GM12878 (cell line): Measurements from ENCODE around the gene CELF2. TPM values are rescaled to one million over a fixed set of nuclear protein-coding genes. Genes with fewer than 3 reads are reported as not detected.

Source experiments
- ATAC-seq: fragments of 200-7000 bp; cut with Tn5 transposase; 3 replicates; pipeline ENCODE4 v1.9.1; 2020; ENCODE audit warnings: mild to moderate bottlenecking, moderate library complexity
- BruUV-seq: library from RNA; stranded (reverse); fragments of 400-500 nt; replicated peaks from 2 replicates; lab custom pipeline; 2021; lab: Mats Ljungman, UMichigan
- CTCF ChIA-PET: fragments of 300-600 bp; sonication (Branson Sonifier 250); formaldehyde crosslinking; extraction: SDS; loops from one replicate; lab custom pipeline; 2021; ENCODE audit warnings: inconsistent platforms; lab: Yijun Ruan, JAX
- POLR2A ChIA-PET: fragments of 350-600 bp; formaldehyde crosslinking; extraction: SDS; loops from one replicate; lab custom pipeline; 2021; ENCODE audit warnings: inconsistent platforms; lab: Charles Lee
- RAD21 ChIA-PET: fragments of 300-600 bp; sonication (Branson Sonifier 250); formaldehyde crosslinking; loops from one replicate; lab custom pipeline; 2023; ENCODE audit warnings: antibody characterized with exemption; ENCODE audit not compliant: unreplicated experiment; lab: Charles Lee
- SMC1A ChIA-PET: fragments of 300-600 bp; sonication (Branson Sonifier 250); formaldehyde crosslinking; loops from one replicate; lab custom pipeline; 2023; ENCODE audit not compliant: unreplicated experiment, uncharacterized antibody; lab: Charles Lee
- DNase-seq: peaks from one replicate; pipeline ENCODE4 v3.0.0-alpha.2; 2011; ENCODE audit warnings: low read depth, low spot score
- FAIRE-seq: peaks from 3 replicates; lab custom pipeline; 2011; peaks lifted over from hg19 to GRCh38; lab: Jason Lieb, UNC
- H2AFZ ChIP-seq: 2 replicates; pipeline ENCODE4 v1.6.0; 2011; ENCODE audit warnings: low read depth, low read length, control low read depth; ENCODE audit not compliant: control insufficient read depth
- H3K27ac ChIP-seq: 2 replicates; pipeline ENCODE4 v1.5.1; 2011; ENCODE audit warnings: control low read depth; ENCODE audit not compliant: control insufficient read depth, insufficient read depth
- H3K27me3 ChIP-seq, 2 experiments: replicated peaks in 1 of 2; 2 replicates each; pipeline versions ENCODE4 v1.6.0 to v1.6.1; 2011; ENCODE audit warnings: low read length in 1 of 2; ENCODE audit not compliant: control insufficient read depth in 2 of 2, insufficient read depth in 2 of 2
- H3K36me3 ChIP-seq, 2 experiments: 2 replicates each; pipeline ENCODE4 v1.5.1; 2011; ENCODE audit warnings: low read length in 1 of 2; ENCODE audit not compliant: control insufficient read depth in 2 of 2, insufficient read depth in 2 of 2
- H3K4me1 ChIP-seq: 2 replicates; pipeline ENCODE4 v1.6.1; 2011; ENCODE audit warnings: mild to moderate bottlenecking, low read length, moderate library complexity, mixed read lengths; ENCODE audit not compliant: control insufficient read depth, insufficient read depth
- H3K4me2 ChIP-seq: 2 replicates; pipeline ENCODE4 v1.6.0; 2011; ENCODE audit warnings: control low read depth; ENCODE audit not compliant: control insufficient read depth, insufficient read depth
- H3K4me3 ChIP-seq: fragments of 200-600 bp; sonication (generic); 2 replicates; pipeline ENCODE4 v1.5.1; 2016
- H3K79me2 ChIP-seq: 2 replicates; pipeline ENCODE4 v1.6.0; 2011; ENCODE audit warnings: low read length; ENCODE audit not compliant: control insufficient read depth, insufficient read depth
- H3K9ac ChIP-seq: 2 replicates; pipeline ENCODE4 v1.8.0; 2011; ENCODE audit warnings: low read length, control low read depth, mixed read lengths; ENCODE audit not compliant: control insufficient read depth, insufficient read depth
- H3K9me3 ChIP-seq: replicated peaks from 3 replicates; pipeline ENCODE4 v1.5.1; 2011; ENCODE audit warnings: mild to moderate bottlenecking, low read length; ENCODE audit not compliant: control insufficient read depth, insufficient read depth
- H4K20me1 ChIP-seq: 2 replicates; pipeline ENCODE4 v1.6.0; 2011; ENCODE audit not compliant: control insufficient read depth, insufficient read depth
- CBFB ChIP-seq: IDR thresholded peaks from 2 replicates; pipeline ENCODE4 v1.6.1; 2016; ENCODE audit warnings: antibody characterized with exemption, low read depth
- CREM ChIP-seq: IDR thresholded peaks from 2 replicates; pipeline ENCODE4 v1.6.1; 2014; ENCODE audit warnings: antibody characterized with exemption, low read depth
- IRF4 ChIP-seq: IDR thresholded peaks from 2 replicates; pipeline ENCODE4 v1.6.1; 2011; ENCODE audit warnings: low read depth, low read length
- KDM1A ChIP-seq: fragments of 200-600 bp; sonication (generic); IDR thresholded peaks from 2 replicates; pipeline ENCODE4 v1.6.1; 2016; ENCODE audit warnings: borderline replicate concordance
- MXI1 ChIP-seq: fragments of 150-350 bp; IDR thresholded peaks from 2 replicates; pipeline ENCODE4 v1.6.1; 2011; ENCODE audit warnings: low read depth, mild to moderate bottlenecking, inconsistent platforms, low read length, improper control_type of control experiment
- NRF1 ChIP-seq: conservative IDR thresholded peaks from 2 replicates; pipeline ENCODE4 v1.6.1; 2011; ENCODE audit warnings: mild to moderate bottlenecking, low read depth, low read length, improper control_type of control experiment
- PAX5 ChIP-seq: IDR thresholded peaks from 2 replicates; pipeline ENCODE4 v1.6.1; 2011; ENCODE audit warnings: low read depth, low read length, borderline replicate concordance
- POLR2AphosphoS5 ChIP-seq: IDR thresholded peaks from 2 replicates; pipeline ENCODE4 v1.6.1; 2011; ENCODE audit warnings: mild to moderate bottlenecking, low read length, inconsistent platforms
- RBBP5 ChIP-seq: fragments of 200-600 bp; sonication (generic); conservative IDR thresholded peaks from 2 replicates; pipeline ENCODE4 v1.6.1; 2016
- ZNF24 ChIP-seq: fragments of 450-650 bp; IDR thresholded peaks from 2 replicates; pipeline ENCODE4 v1.6.1; 2017; ENCODE audit warnings: antibody characterized with exemption, mild to moderate bottlenecking
- WGBS: methylation state at CpG from one replicate; pipeline ENCODE4 v1.1.6; 2016; ENCODE audit warnings: low lambda C conversion rate; ENCODE audit not compliant: insufficient replicate concordance, insufficient coverage; ENCODE audit errors: missing lambda C conversion rate; 5-methylcytosine and 5-hydroxymethylcytosine counted together
- in situ Hi-C: fragments of 300-500 bp; cut with MboI; formaldehyde crosslinking; loops from 9 replicates; pipeline ENCODE4 v1.14.3; 2018; ENCODE audit warnings: mixed read lengths
- intact Hi-C: fragments of 100-400 bp; cut with micrococcal nuclease; formaldehyde crosslinking; loops from one replicate; pipeline ENCODE4 v1.14.2; 2022; ENCODE audit not compliant: unreplicated experiment
- polyA plus RNA-seq, 11 experiments: library from polyadenylated mRNA; depleted of rRNA in 4 of 11; unstranded in 6 of 11; stranded (reverse) in 5 of 11; fragments of >200 nt; fragmentation: Nextera tagmentation in 4 of 11; fragmentation: Illumina TruSeq in 1 of 11; extraction: Ambion mirVana in 4 of 11; extraction: Trizol in 1 of 11; gene quantifications; 1 replicate in 1 of 11; 2 replicates in 10 of 11; pipeline versions ENCODE4 v1.2.1 to v1.2.3, GENCODE V29; 2011 to 2016; ENCODE audit warnings: inconsistent platforms in 2 of 11, missing spikeins in 2 of 11, low read depth in 1 of 11
- total RNA-seq, 4 experiments: library from RNA; depleted of rRNA in 3 of 4; stranded (reverse); fragments of >200 nt in 3 of 4; fragmentation: Illumina TruSeq in 1 of 4; extraction: Trizol in 1 of 4; gene quantifications; 2 replicates each; pipeline versions ENCODE4 v1.2.1 to v1.2.3, GENCODE V29; 2013 to 2021

CELF2 gene
- total and polyA plus RNA-seq, 10 of the 15 experiments (the other 5 are each of a cell fraction or from before 2014, with no cell fraction given): 20.8 to 129 (median 86.3) TPM

- BruUV-seq: no TSS peak
- intact Hi-C loops: no loop called here
- DNase-seq (no peak), ATAC-seq (no peak), FAIRE-seq (no peak)
- Histone ChIP-seq H3K9ac (no peak overlapping the region), H3K79me2 (no peaks in the 10 kb centered on the region), H2AFZ (no peak overlapping the region), H3K27ac (no peak overlapping the region), H3K36me3 (peaks cover 22 to 53% of the 10 kb centered on the region in 2 experiments), H3K4me3 (no peak overlapping the region), H3K4me2 (no peak overlapping the region), H3K4me1 (peaks cover 4% of the 10 kb centered on the region; the same call in 1 of the 2 replicates), H4K20me1 (no peaks in the 10 kb centered on the region), H3K27me3 (no peaks in the 10 kb centered on the region), H3K9me3 (no peaks in the 10 kb centered on the region)
- TF ChIP-seq IRF4 (no peak), CREM (no peak), CBFB (no peak), ZNF24 (no peak), POLR2AphosphoS5 (no peak), MXI1 (no peak), KDM1A (no peak), PAX5 (no peak), NRF1 (no peak), RBBP5 (no peak)
- ChIA-PET POLR2A (no interaction called here), RAD21 (interaction anchor here (0.6 kb wide), 1 partner anchor 132 kb away, joined by 4 read pairs; no protein-coding TSS in a partner anchor), SMC1A (interaction anchor here (1.3 kb wide), 1 partner anchor 38 kb away, joined by 4 read pairs; no protein-coding TSS in a partner anchor), CTCF (interaction anchor here (0.8 to 1.5 kb wide), 3 partner anchors 10 to 214 kb away, joined by 3 read pairs; no protein-coding TSS in a partner anchor)
- in situ Hi-C loops: no loop called here
- 76% methylated on average over 11 of the region's 11 CpGs for WGBS
These were observed 309.4 kb downstream of the CELF2 start for GRCh38 chr10:11326913-11327616.
